Fibroblast of peridontal ligament (primary cell): ENCODE results near the gene SRRM2.

Experiments used
- DNase-seq: peaks from one replicate; pipeline ENCODE4 v3.0.0-alpha.2; 2010; ENCODE audit errors: extremely low read depth

Gene SRRM2

GRCh38 chr16:2798723-2799204, 46.3 kb downstream of the SRRM2 start:
- DNase-seq: no peak

- DNase-seq: no peak
Measured at GRCh38 chr16:2799205-2799858, 46.9 kb downstream of the SRRM2 start.

DNA sequence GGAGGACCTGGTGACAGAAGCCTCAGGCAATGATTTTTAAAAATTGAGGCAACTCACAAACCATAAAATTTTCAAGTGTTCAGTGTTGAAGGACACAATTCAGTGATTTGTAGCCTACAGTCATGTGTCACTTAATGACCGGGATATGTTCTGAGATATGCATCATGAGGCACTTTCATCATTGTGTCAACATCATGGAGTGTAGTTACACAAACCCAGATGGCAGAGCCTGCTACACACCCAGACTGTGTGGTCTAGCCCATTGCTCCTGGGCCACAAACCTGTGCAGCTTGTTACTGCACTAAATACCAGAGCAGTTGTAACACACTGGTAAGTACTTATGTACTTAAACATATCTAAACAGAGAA, 47.4 kb downstream of the SRRM2 start:
- no peak for DNase-seq

- no peak for DNase-seq
Measured at GRCh38 chr16:2803545-2804195, 51.2 kb downstream of the SRRM2 start.

DNA sequence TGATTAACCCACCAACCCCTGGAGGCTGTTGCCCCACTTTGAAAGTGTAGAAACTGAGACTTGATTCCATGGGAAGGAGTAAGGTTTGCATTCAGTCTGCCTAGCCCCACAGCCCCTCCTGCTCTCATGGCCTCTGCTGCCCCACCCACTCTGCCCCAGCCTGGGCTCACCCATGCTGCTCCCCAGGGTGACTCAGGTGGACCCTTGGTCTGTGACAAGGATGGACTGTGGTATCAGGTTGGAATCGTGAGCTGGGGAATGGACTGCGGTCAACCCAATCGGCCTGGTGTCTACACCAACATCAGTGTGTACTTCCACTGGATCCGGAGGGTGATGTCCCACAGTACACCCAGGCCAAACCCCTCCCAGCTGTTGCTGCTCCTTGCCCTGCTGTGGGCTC, 52.3 kb downstream of the SRRM2 start:
- DNase-seq: no peak

- DNase-seq: no peak
Measured at GRCh38 chr16:2806286-2806685, 53.8 kb downstream of the SRRM2 start.

- no peak for DNase-seq
Measured at GRCh38 chr16:2808181-2808580, 55.7 kb downstream of the SRRM2 start.

- DNase-seq: no peak
Measured at GRCh38 chr16:2809149-2809760, 56.8 kb downstream of the SRRM2 start.

GRCh38 chr16:2810651-2811050, 58.2 kb downstream of the SRRM2 start:
- no peak for DNase-seq

DNA sequence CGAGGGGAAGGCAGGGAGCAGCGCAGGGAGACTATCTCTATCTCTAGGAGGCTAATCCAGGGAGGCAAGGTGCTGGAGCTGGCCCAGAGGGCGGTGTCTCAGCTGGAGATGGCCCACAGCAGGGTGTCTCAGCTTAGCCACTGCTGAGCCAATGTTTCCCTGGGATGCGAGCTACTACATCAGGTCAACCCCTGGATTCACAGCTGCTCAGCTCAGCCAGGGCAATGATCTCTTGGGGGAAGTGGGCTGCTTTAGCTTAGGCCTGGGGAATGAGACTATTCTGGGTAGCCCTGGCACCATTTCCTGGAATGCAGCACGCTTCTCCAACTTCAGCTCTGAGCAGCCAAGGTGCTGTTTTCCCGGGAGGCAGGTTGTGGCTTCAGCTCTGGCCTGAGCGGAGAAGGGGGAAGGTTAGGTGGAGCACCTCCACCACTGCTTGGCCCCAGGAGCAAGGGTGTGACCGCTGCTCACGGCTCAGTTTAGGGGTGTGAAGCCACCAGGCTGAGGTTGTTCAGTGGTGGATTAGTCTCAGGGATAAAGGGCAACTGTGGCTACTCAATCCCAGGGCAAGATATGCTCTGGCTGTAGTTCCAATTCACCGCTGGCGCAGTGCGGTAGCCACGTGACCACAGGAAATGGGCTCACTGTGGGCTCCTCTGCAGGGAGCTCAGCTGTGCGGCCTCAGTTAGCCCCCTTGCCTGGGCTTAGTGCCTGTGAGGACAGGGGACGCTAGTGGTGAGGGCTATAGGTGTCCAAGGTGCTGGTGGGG, 59.4 kb downstream of the SRRM2 start:
- no peak for DNase-seq

DNA sequence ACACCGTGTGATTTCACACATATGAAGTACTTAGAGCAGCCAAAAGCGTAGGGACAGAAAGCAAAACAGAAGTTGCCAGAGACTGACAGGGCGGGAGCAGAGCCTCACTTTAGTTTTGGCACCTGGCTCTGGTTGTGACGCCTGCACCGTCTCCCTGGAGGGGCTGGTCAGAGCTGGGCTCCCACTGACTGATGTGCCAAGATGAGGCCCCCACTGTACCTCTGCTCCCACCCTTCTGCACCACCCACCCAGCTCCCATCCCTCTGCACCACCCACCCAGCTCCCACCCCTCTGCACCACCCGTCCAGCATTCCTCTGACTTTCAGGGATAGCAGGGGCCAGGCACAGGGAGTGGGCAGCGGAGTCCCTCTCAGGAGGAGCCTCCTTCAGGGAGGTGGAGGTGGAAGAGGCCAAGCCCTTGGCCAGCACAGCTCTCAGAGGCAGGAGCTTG, 61.4 kb downstream of the SRRM2 start:
- no peak for DNase-seq

DNA sequence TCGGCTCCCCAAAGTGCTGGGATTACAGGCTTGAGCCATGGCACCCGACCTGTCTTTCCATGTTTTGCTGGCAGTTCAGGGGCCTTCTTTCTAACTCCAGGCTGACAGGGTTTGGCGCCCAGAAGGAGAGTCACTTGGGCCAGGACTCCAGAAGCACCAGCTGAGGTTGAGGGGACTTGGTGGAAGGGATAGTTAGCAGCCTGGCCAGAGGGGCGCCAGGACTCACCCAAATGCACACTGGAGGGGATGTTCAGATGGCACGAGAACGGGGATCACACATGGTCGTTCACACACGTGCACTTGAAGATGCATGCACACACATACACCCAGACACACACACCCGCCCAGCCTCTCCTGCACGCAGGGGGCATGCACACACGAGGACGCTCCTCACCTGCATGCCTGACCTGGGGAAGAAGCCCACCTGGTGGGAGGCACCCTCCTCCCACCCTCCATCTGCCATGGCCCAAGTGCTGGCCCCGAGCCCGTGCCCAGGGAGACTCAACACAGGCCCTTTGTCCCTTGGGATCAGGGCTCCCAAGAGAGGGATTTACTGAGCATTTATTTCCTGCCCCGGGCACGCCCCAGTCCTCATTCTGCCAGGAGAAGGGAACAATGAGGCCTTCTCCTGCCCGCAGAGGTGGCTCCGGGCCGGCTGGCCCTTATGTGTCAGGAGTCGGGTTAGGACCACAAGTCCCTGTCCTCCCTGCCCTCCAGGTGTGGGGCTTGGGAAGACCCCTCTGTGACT, 62.3 kb downstream of the SRRM2 start:
- DNase-seq: no peak

- no peak for DNase-seq
Measured at GRCh38 chr16:2815299-2815771, 62.9 kb downstream of the SRRM2 start.

- no peak for DNase-seq
Measured at GRCh38 chr16:2816751-2817339, 64.4 kb downstream of the SRRM2 start, which contains the start of gene PRSS21. Gene PRSS21, plus strand, starts transcription at chr16:2817237. Its CDS starts 32 bp downstream, at chr16:2817269.

DNA sequence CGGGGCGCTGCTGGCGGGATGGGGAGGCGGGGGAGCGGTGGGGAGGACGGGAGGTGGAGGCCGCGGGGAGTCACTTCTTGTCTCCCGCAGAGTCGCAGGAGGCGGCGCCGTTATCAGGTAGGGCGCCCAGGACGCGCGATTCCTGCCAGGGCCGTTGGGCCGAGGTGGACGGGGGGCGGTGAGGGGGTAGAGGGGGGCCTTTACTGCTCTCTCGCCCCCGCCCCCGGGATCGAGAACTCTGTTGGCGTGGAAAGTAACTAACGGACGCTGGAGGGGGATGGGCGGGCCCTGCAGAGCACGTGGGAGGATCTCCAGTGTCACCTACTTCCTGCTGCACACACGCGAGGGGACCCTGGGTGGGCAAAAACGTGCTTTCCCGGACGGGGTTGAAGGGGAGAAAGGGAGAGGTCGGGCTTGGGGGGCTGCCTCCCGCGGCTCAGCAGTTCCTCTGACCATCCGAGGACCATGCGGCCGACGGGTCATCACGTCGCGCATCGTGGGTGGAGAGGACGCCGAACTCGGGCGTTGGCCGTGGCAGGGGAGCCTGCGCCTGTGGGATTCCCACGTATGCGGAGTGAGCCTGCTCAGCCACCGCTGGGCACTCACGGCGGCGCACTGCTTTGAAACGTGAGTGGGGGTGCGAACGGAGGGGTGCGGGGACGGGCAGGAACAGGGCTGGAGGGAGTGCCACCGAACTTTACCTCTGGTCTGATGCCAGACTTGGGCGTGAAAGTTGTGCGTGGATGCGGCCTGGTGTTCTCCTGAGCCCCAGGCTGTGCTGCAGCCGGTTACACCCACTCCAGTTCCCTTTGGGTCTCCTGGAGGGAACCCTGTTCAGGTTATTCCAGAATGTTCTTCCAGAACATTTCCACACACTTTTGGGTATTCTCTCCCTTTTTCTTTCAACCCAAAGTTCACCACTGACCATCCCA, 65.2 kb downstream of the SRRM2 start:
- DNase-seq: no peak

DNA sequence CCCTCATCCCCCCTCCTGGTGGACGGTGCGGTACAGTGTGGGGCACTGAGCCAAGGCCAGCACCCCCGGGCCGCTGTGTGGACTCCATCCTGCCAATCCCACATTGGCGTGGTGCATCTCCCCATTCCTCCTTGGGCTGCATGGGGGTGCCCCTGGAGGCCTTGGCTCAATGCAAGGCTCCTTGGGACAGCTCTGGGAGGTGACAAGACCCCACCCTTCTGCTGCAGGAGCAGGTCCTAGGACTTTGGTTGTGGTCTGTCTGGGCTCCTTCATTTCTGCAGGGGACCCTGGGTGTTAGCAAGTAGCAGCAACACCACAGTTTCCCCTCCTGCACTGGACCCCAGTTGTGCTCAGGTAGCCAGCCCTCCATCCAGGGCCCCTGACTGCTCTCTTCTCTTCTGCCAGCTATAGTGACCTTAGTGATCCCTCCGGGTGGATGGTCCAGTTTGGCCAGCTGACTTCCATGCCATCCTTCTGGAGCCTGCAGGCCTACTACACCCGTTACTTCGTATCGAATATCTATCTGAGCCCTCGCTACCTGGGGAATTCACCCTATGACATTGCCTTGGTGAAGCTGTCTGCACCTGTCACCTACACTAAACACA, 65.9 kb downstream of the SRRM2 start:
- DNase-seq: no peak

DNA sequence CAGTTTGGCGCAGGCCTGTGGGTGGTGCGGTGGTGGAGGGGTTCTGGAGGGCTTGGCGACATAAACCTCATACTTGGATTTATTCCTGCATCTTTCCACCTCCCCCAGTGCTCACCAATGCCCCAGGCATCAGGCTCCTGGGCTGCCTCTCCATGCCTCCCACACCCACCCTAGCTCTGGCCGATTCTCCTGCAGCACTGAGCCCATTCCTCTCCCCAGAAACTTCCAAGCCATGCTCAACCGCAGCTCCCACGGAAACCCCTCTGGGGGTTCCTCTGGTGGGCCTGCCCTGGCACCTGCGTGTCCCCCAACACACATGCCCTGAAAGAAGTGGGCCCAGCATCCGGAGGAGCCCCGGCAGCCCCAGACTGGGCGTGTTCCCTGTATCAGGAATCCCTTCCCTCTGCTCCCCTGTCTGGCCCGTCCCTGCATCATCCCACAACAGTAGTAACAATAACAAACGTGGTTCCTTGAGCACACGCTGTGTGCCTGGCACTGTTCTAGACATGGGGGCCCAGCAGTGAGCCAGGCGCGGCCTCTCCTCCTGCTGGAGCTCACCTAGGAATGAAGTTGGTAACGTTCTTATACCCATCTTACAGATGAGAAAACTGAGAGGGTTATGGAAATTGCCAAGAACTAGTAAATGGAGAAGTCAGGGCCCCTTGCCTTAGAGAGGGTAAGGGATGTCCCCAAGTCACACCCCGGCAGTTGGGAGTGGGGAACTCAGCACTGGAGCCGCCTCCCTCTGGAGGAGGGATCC, 66.9 kb downstream of the SRRM2 start:
- DNase-seq: no peak

GRCh38 chr16:2819939-2820835, 67.7 kb downstream of the SRRM2 start:
- no peak for DNase-seq
